B cell (primary cell): ENCODE measurements around the gene ULK1.

Experiments
- CTCF ChIP-seq: fragments of 200-600 bp; IDR thresholded peaks from one replicate; pipeline ENCODE4 v1.8.0; 2022; ENCODE audit warnings: antibody characterized with exemption, mild to moderate bottlenecking
- EZH2 ChIP-seq: IDR thresholded peaks from 2 replicates; pipeline ENCODE4 v1.6.1; 2012; ENCODE audit warnings: borderline replicate concordance, low read depth, mild to moderate bottlenecking, moderate library complexity, low read length; ENCODE audit not compliant: insufficient read depth, poor library complexity, severe bottlenecking

DNA sequence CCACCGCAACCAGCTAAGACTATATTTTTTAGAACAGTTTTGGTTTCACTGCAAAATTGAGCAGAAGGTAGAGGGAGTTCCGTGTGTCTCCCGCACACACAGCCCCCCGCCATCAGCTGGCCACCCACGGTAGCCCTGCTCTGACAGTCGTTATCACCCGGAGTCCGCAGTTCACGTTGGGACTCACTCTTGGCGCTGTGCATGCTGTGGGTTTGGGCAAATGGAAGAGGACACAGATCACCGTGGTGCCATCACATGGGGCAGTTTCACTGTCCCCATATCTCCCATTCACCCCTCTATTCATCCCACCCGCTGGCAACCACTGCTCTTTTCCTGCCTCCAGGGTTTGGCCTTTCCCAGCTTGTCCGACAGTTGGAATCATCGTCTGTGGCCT is 31.8 kb upstream of the ULK1 start:
- TF ChIP-seq CTCF, result no peak
- no peak for TF ChIP-seq EZH2
